ENCODE measurements around the gene DIP2B. TPM values are rescaled to one million over a fixed set of nuclear protein-coding genes. Genes with fewer than 3 reads are reported as not detected.
A peak's percentile ranks its signal among the peaks of the same experiment; 100 is the strongest.

DIP2B gene
- total RNA-seq, 1 donor from 2014 or later, result 30.2 TPM

GRCh38 chr12:50571786-50572185, 67.0 kb downstream of the DIP2B start:
- no peak for DNase-seq (ENCODE audit: low spot score, unreplicated experiment)
- H3K4me1 Mint-ChIP-seq (ENCODE audit: low read depth), result peaks cover 30% of the 10 kb centered on the region
- no peaks in the 10 kb centered on the region for H3K36me3 Mint-ChIP-seq (ENCODE audit: insufficient read depth)
- H3K27ac Mint-ChIP-seq, result no peak overlapping the region
- H3K27me3 Mint-ChIP-seq, result no peaks in the 10 kb centered on the region
- peaks cover 3% of the 10 kb centered on the region for H3K9me3 Mint-ChIP-seq (ENCODE audit: low read depth)
- TF ChIP-seq CTCF (IDR thresholded peaks at IDR 0.05; ENCODE audit: unreplicated experiment), result no peak
- no peak overlapping the region for H3K4me3 Mint-ChIP-seq (ENCODE audit: low read depth)

- no peak for DNase-seq (ENCODE audit: low spot score, unreplicated experiment)
- Mint-ChIP-seq H3K27me3 (no peaks in the 10 kb centered on the region), H3K27ac (no peak overlapping the region), H3K9me3 (ENCODE audit: low read depth) (peaks cover 3% of the 10 kb centered on the region), H3K4me3 (ENCODE audit: low read depth) (no peak overlapping the region), H3K4me1 (ENCODE audit: low read depth) (peaks cover 28% of the 10 kb centered on the region), H3K36me3 (ENCODE audit: insufficient read depth) (no peaks in the 10 kb centered on the region)
- no peak for TF ChIP-seq CTCF (IDR thresholded peaks at IDR 0.05; ENCODE audit: unreplicated experiment)
Measured at GRCh38 chr12:50572287-50572686, 67.5 kb downstream of the DIP2B start.

GRCh38 chr12:50572760-50573159, 68.0 kb downstream of the DIP2B start:
- peaks cover 27% of the 10 kb centered on the region for H3K4me1 Mint-ChIP-seq (ENCODE audit: low read depth)
- no peak for TF ChIP-seq CTCF (IDR thresholded peaks at IDR 0.05; ENCODE audit: unreplicated experiment)
- no peak overlapping the region for H3K4me3 Mint-ChIP-seq (ENCODE audit: low read depth)
- H3K9me3 Mint-ChIP-seq (ENCODE audit: low read depth), result peaks cover 2% of the 10 kb centered on the region
- no peaks in the 10 kb centered on the region for H3K36me3 Mint-ChIP-seq (ENCODE audit: insufficient read depth)
- no peak overlapping the region for H3K27ac Mint-ChIP-seq
- H3K27me3 Mint-ChIP-seq, result no peaks in the 10 kb centered on the region
- DNase-seq (ENCODE audit: low spot score, unreplicated experiment), result no peak

- Mint-ChIP-seq H3K36me3 (ENCODE audit: insufficient read depth) (no peaks in the 10 kb centered on the region), H3K27ac (no peak overlapping the region), H3K4me1 (ENCODE audit: low read depth) (peaks cover 22% of the 10 kb centered on the region), H3K4me3 (ENCODE audit: low read depth) (no peak overlapping the region), H3K9me3 (ENCODE audit: low read depth) (no peaks in the 10 kb centered on the region), H3K27me3 (no peaks in the 10 kb centered on the region)
- no peak for DNase-seq (ENCODE audit: low spot score, unreplicated experiment)
- TF ChIP-seq CTCF (IDR thresholded peaks at IDR 0.05; ENCODE audit: unreplicated experiment), result no peak
Measured at GRCh38 chr12:50573271-50573670, 68.5 kb downstream of the DIP2B start.

- TF ChIP-seq CTCF (IDR thresholded peaks at IDR 0.05; ENCODE audit: unreplicated experiment), result no peak
- Mint-ChIP-seq H3K4me3 (ENCODE audit: low read depth) (no peak overlapping the region), H3K9me3 (ENCODE audit: low read depth) (no peaks in the 10 kb centered on the region), H3K36me3 (ENCODE audit: insufficient read depth) (no peaks in the 10 kb centered on the region), H3K4me1 (ENCODE audit: low read depth) (peaks cover 15% of the 10 kb centered on the region), H3K27me3 (no peaks in the 10 kb centered on the region), H3K27ac (peak overlapping the region; percentile 41)
- no peak for DNase-seq (ENCODE audit: low spot score, unreplicated experiment)
Measured at GRCh38 chr12:50574601-50575348, 70.0 kb downstream of the DIP2B start.

All from progenitor cell of endocrine pancreas (in vitro differentiated cells).